Measurements from ENCODE around the gene ZCCHC24. TPM values are rescaled to one million over a fixed set of nuclear protein-coding genes. Genes with fewer than 3 reads are reported as not detected.

The ZCCHC24 gene
- total RNA-seq, 1 experiment from 2014 or later, result 3.8 TPM

GRCh38 chr10:79445977-79446757 is 743 bp upstream of the ZCCHC24 start:
- Histone ChIP-seq H3T11ph (ENCODE audit: low read length) (no peak overlapping the region), H2BK12ac (ENCODE audit: insufficient read length, low read depth, low read length) (no peak overlapping the region), H2BK15ac (ENCODE audit: low read depth, low read length) (no peak overlapping the region), H4K20me1 (ENCODE audit: control insufficient read depth, insufficient read depth, insufficient read length) (no peaks in the 10 kb centered on the region), H3K27ac (ENCODE audit: insufficient read length, low read depth, low read length) (no peak overlapping the region), H3K23me2 (ENCODE audit: insufficient read length, low read depth, low read length, poor library complexity, severe bottlenecking) (peaks cover 22% of the 10 kb centered on the region), H3K14ac (ENCODE audit: insufficient read depth, low read length) (no peak overlapping the region), H4K5ac (ENCODE audit: insufficient read length, low read depth, low read length) (no peak overlapping the region), H2BK20ac (ENCODE audit: low read depth, low read length, poor library complexity, severe bottlenecking) (no peak overlapping the region), H3K4me2 (ENCODE audit: insufficient read depth, insufficient read length, low read length) (peak overlapping the region; percentile 100), H3K79me2 (ENCODE audit: insufficient read depth, low read length) (no peaks in the 10 kb centered on the region), H3K79me1 (ENCODE audit: insufficient read depth, low read depth, low read length, poor library complexity, severe bottlenecking) (no peaks in the 10 kb centered on the region), H3K18ac (ENCODE audit: insufficient read length, low read depth, low read length) (peak overlapping the region; percentile 70), H3K9me3 (ENCODE audit: control insufficient read depth, low read depth, low read length) (no peaks in the 10 kb centered on the region), H3K27me3 (ENCODE audit: insufficient read depth, low read length) (peaks cover 9% of the 10 kb centered on the region; the same call in 1 of the 2 replicates), H4K91ac (ENCODE audit: insufficient read length, low read depth, low read length) (no peak overlapping the region), H2AK5ac (ENCODE audit: insufficient read length, low read length) (no peak overlapping the region), H3K23ac (ENCODE audit: insufficient read length, low read depth, low read length) (no peak overlapping the region), H3K4ac (ENCODE audit: low read depth, low read length) (no peak overlapping the region), H2BK5ac (ENCODE audit: insufficient read length, low read length) (no peak overlapping the region), H4K8ac (replicated peaks; ENCODE audit: insufficient read length, low read depth, low read length) (no peak overlapping the region), H2BK120ac (ENCODE audit: low read depth, low read length, poor library complexity, severe bottlenecking) (no peak overlapping the region), H2AFZ (ENCODE audit: low read length) (peak overlapping the region; percentile 40), H3K56ac (ENCODE audit: insufficient read length, low read depth, low read length) (no peak overlapping the region), H3K4me1 (ENCODE audit: insufficient read depth, low read length) (peaks cover 7% of the 10 kb centered on the region; the same call in 1 of the 2 replicates), H3K9ac (ENCODE audit: extremely low read depth, insufficient read length, low read length) (no peak overlapping the region)
- Mint-ChIP-seq H3K27me3 (ENCODE audit: low read depth) (peaks cover 60% of the 10 kb centered on the region), H3K4me3 (peak overlapping the region; percentile 76 to 88), H3K4me1 (peaks cover 31 to 33% of the 10 kb centered on the region in 2 experiments), H3K27ac (peak overlapping the region; percentile 56 to 86 (median 82); a peak in 5 of 7 replicates), H3K9me3 (peaks cover 0 to 2% of the 10 kb centered on the region in 2 experiments; a peak in 1 of 5 replicates), H3K36me3 (ENCODE audit: insufficient read depth in 1 of 3, low read depth in 3 of 3) (no peaks in the 10 kb centered on the region; a peak in 2 of 7 replicates)
- no CpG with 5 or more reads among the region's 43 CpGs for WGBS (ENCODE audit: extremely low coverage, insufficient read length, low lambda C conversion rate)
- TF ChIP-seq CTCF (conservative IDR thresholded peaks at IDR 0.05), result no peak
- peak; percentile 67 for DNase-seq
